Brain microvascular endothelial cell (primary cell): ENCODE measurements around the gene TMEM151B.
"Not testable (repeated sequence)": the region's sequence is repeated elsewhere in the genome, so short reads cannot be mapped to it uniquely, and the experiment has no call there.

Source experiments
- DNase-seq: peaks from one replicate; pipeline ENCODE4 v3.0.0-alpha.2; 2020
- H3K27ac ChIP-seq: fragments of 250-450 bp; sonication (Bioruptor Pico); 2 replicates; pipeline ENCODE4 v1.5.1; 2020; ENCODE audit warnings: mild to moderate bottlenecking, moderate library complexity
- H3K27me3 ChIP-seq: fragments of 250-450 bp; sonication (Bioruptor Pico); replicated peaks from 2 replicates; pipeline ENCODE4 v1.5.1; 2020; ENCODE audit warnings: mild to moderate bottlenecking
- H3K36me3 ChIP-seq: fragments of 250-450 bp; sonication (Bioruptor Pico); replicated peaks from 2 replicates; pipeline ENCODE4 v1.5.1; 2020; ENCODE audit warnings: mild to moderate bottlenecking
- H3K4me3 ChIP-seq: 2 replicates; pipeline ENCODE4 v1.5.1; 2011; ENCODE audit warnings: low read depth, mild to moderate bottlenecking, control low read depth, low read length, moderate library complexity
- CTCF ChIP-seq: IDR thresholded peaks from 2 replicates; pipeline ENCODE4 v1.5.1; 2011; ENCODE audit warnings: low read depth, mild to moderate bottlenecking, moderate library complexity, low read length, control low read depth, inconsistent platforms; ENCODE audit errors: missing control alignments
- in situ Hi-C: cut with HindIII; loops from 2 replicates; pipeline ENCODE4 v1.10.0; 2017; ENCODE audit warnings: low sequenced_read_pairs, low pct_ligation_motif_present

The TMEM151B gene

GRCh38 chr6:44230034-44230675 lies 40.1 kb upstream of the TMEM151B start:
- peaks cover 4% of the 10 kb centered on the region for H3K36me3 ChIP-seq
- in situ Hi-C loops = no loop called here

GRCh38 chr6:44231426-44231825 lies 38.8 kb upstream of the TMEM151B start:
- DNase-seq, H3K36me3 ChIP-seq, H3K27ac ChIP-seq, H3K4me3 ChIP-seq, in situ Hi-C loops, H3K27me3 ChIP-seq: not testable (repeated sequence)

More at GRCh38 chr6:44230034-44230675, 40.1 kb upstream of the TMEM151B start:
- Histone ChIP-seq H3K4me3 (no peak overlapping the region), H3K27me3 (no peaks in the 10 kb centered on the region), H3K27ac (no peak overlapping the region)
- no peak for DNase-seq
- no peak for TF ChIP-seq CTCF

- no peak for TF ChIP-seq CTCF
- in situ Hi-C loops = no loop called here
- Histone ChIP-seq H3K27ac (no peak overlapping the region), H3K27me3 (no peaks in the 10 kb centered on the region), H3K36me3 (peaks cover 4% of the 10 kb centered on the region), H3K4me3 (no peak overlapping the region)
- no peak for DNase-seq
These were observed 37.3 kb upstream of the TMEM151B start for GRCh38 chr6:44232676-44233566.

GRCh38 chr6:44233567-44234100 lies 36.6 kb upstream of the TMEM151B start:
- Histone ChIP-seq H3K36me3 (peaks cover 4% of the 10 kb centered on the region), H3K27me3 (no peaks in the 10 kb centered on the region), H3K27ac (no peak overlapping the region), H3K4me3 (no peak overlapping the region)
- in situ Hi-C loops = no loop called here
- no peak for DNase-seq
- no peak for TF ChIP-seq CTCF

- no peaks in the 10 kb centered on the region for H3K27me3 ChIP-seq
- in situ Hi-C loops = no loop called here
- peak; percentile 65 for DNase-seq
- H3K4me3 ChIP-seq = no peak overlapping the region
- no peak overlapping the region for H3K27ac ChIP-seq
- peaks cover 4% of the 10 kb centered on the region for H3K36me3 ChIP-seq
- TF ChIP-seq CTCF = peak; percentile 94
These were observed 35.9 kb upstream of the TMEM151B start for GRCh38 chr6:44234101-44235025.
